GM12878 (cell line): ENCODE data around the gene ATG9B. TPM values are rescaled to one million over a fixed set of nuclear protein-coding genes. Genes with fewer than 3 reads are reported as not detected.

Experiments used
- ATAC-seq: fragments of 200-7000 bp; cut with Tn5 transposase; 3 replicates; pipeline ENCODE4 v1.9.1; 2020; ENCODE audit warnings: mild to moderate bottlenecking, moderate library complexity
- BruUV-seq: library from RNA; stranded (reverse); fragments of 400-500 nt; replicated peaks from 2 replicates; lab custom pipeline; 2021; lab: Mats Ljungman, UMichigan
- CTCF ChIA-PET: fragments of 300-600 bp; sonication (Branson Sonifier 250); formaldehyde crosslinking; extraction: SDS; loops from one replicate; lab custom pipeline; 2021; ENCODE audit warnings: inconsistent platforms; lab: Yijun Ruan, JAX
- POLR2A ChIA-PET: fragments of 350-600 bp; formaldehyde crosslinking; extraction: SDS; loops from one replicate; lab custom pipeline; 2021; ENCODE audit warnings: inconsistent platforms; lab: Charles Lee
- RAD21 ChIA-PET: fragments of 300-600 bp; sonication (Branson Sonifier 250); formaldehyde crosslinking; loops from one replicate; lab custom pipeline; 2023; ENCODE audit warnings: antibody characterized with exemption; ENCODE audit not compliant: unreplicated experiment; lab: Charles Lee
- SMC1A ChIA-PET: fragments of 300-600 bp; sonication (Branson Sonifier 250); formaldehyde crosslinking; loops from one replicate; lab custom pipeline; 2023; ENCODE audit not compliant: unreplicated experiment, uncharacterized antibody; lab: Charles Lee
- DNase-seq: peaks from one replicate; pipeline ENCODE4 v3.0.0-alpha.2; 2011; ENCODE audit warnings: low read depth, low spot score
- FAIRE-seq: peaks from 3 replicates; lab custom pipeline; 2011; peaks lifted over from hg19 to GRCh38; lab: Jason Lieb, UNC
- H2AFZ ChIP-seq: 2 replicates; pipeline ENCODE4 v1.6.0; 2011; ENCODE audit warnings: low read depth, low read length, control low read depth; ENCODE audit not compliant: control insufficient read depth
- H3K27ac ChIP-seq: 2 replicates; pipeline ENCODE4 v1.5.1; 2011; ENCODE audit warnings: control low read depth; ENCODE audit not compliant: control insufficient read depth, insufficient read depth
- H3K27me3 ChIP-seq, 2 experiments: replicated peaks in 1 of 2; 2 replicates each; pipeline versions ENCODE4 v1.6.0 to v1.6.1; 2011; ENCODE audit warnings: low read length in 1 of 2; ENCODE audit not compliant: control insufficient read depth in 2 of 2, insufficient read depth in 2 of 2
- H3K36me3 ChIP-seq, 2 experiments: 2 replicates each; pipeline ENCODE4 v1.5.1; 2011; ENCODE audit warnings: low read length in 1 of 2; ENCODE audit not compliant: control insufficient read depth in 2 of 2, insufficient read depth in 2 of 2
- H3K4me1 ChIP-seq: 2 replicates; pipeline ENCODE4 v1.6.1; 2011; ENCODE audit warnings: mild to moderate bottlenecking, low read length, moderate library complexity, mixed read lengths; ENCODE audit not compliant: control insufficient read depth, insufficient read depth
- H3K4me2 ChIP-seq: 2 replicates; pipeline ENCODE4 v1.6.0; 2011; ENCODE audit warnings: control low read depth; ENCODE audit not compliant: control insufficient read depth, insufficient read depth
- H3K4me3 ChIP-seq: fragments of 200-600 bp; sonication (generic); 2 replicates; pipeline ENCODE4 v1.5.1; 2016
- H3K79me2 ChIP-seq: 2 replicates; pipeline ENCODE4 v1.6.0; 2011; ENCODE audit warnings: low read length; ENCODE audit not compliant: control insufficient read depth, insufficient read depth
- H3K9ac ChIP-seq: 2 replicates; pipeline ENCODE4 v1.8.0; 2011; ENCODE audit warnings: low read length, control low read depth, mixed read lengths; ENCODE audit not compliant: control insufficient read depth, insufficient read depth
- H3K9me3 ChIP-seq: replicated peaks from 3 replicates; pipeline ENCODE4 v1.5.1; 2011; ENCODE audit warnings: mild to moderate bottlenecking, low read length; ENCODE audit not compliant: control insufficient read depth, insufficient read depth
- H4K20me1 ChIP-seq: 2 replicates; pipeline ENCODE4 v1.6.0; 2011; ENCODE audit not compliant: control insufficient read depth, insufficient read depth
- DPF2 ChIP-seq: fragments of 450-650 bp; IDR thresholded peaks from 2 replicates; pipeline ENCODE4 v1.6.1; 2017; ENCODE audit warnings: mild to moderate bottlenecking
- EP300 ChIP-seq, 2 experiments: fragments of 150-350 bp in 1 of 2; IDR thresholded peaks; 2 replicates each; pipeline ENCODE4 v1.6.1; 2011 to 2012; ENCODE audit warnings: low read depth in 2 of 2, low read length in 2 of 2, borderline replicate concordance in 1 of 2, improper control_type of control experiment in 1 of 2, inconsistent platforms in 1 of 2; ENCODE audit not compliant: control insufficient read depth in 1 of 2
- IKZF2 ChIP-seq, 2 experiments: fragments of 450-650 bp; IDR thresholded peaks; 2 replicates each; pipeline ENCODE4 v1.6.1; 2017; ENCODE audit warnings: mild to moderate bottlenecking in 2 of 2, moderate library complexity in 2 of 2
- IRF4 ChIP-seq: IDR thresholded peaks from 2 replicates; pipeline ENCODE4 v1.6.1; 2011; ENCODE audit warnings: low read depth, low read length
- KLF5 ChIP-seq: fragments of 450-650 bp; IDR thresholded peaks from 2 replicates; pipeline ENCODE4 v1.6.1; 2014; ENCODE audit warnings: mild to moderate bottlenecking; ENCODE audit not compliant: partially characterized antibody
- MEF2B ChIP-seq: fragments of 450-650 bp; IDR thresholded peaks from 2 replicates; pipeline ENCODE4 v1.6.1; 2018; ENCODE audit warnings: mild to moderate bottlenecking, moderate library complexity; ENCODE audit not compliant: partially characterized antibody, poor library complexity, severe bottlenecking
- NFYB ChIP-seq: IDR thresholded peaks from 2 replicates; pipeline ENCODE4 v1.6.1; 2011; ENCODE audit warnings: low read depth, mild to moderate bottlenecking, low read length, improper control_type of control experiment, moderate library complexity; ENCODE audit not compliant: insufficient read depth
- NR2C2 ChIP-seq: IDR thresholded peaks from 2 replicates; pipeline ENCODE4 v1.6.1; 2011; ENCODE audit warnings: borderline replicate concordance, low read depth; ENCODE audit not compliant: control insufficient read depth, insufficient read length
- PAX5 ChIP-seq: IDR thresholded peaks from 2 replicates; pipeline ENCODE4 v1.6.1; 2011; ENCODE audit warnings: low read depth, low read length, borderline replicate concordance
- RCOR1 ChIP-seq: conservative IDR thresholded peaks from 2 replicates; pipeline ENCODE4 v1.6.1; 2012; ENCODE audit warnings: low read depth, low read length, improper control_type of control experiment
- RELA ChIP-seq: fragments of 450-650 bp; IDR thresholded peaks from 2 replicates; pipeline ENCODE4 v1.8.0; 2014; ENCODE audit warnings: borderline replicate concordance; ENCODE audit not compliant: partially characterized antibody
- SKIL ChIP-seq: fragments of 450-650 bp; IDR thresholded peaks from 2 replicates; pipeline ENCODE4 v1.6.1; 2017; ENCODE audit warnings: mild to moderate bottlenecking, low read depth, inconsistent platforms; ENCODE audit not compliant: poor library complexity, severe bottlenecking
- TCF3 ChIP-seq: IDR thresholded peaks from 2 replicates; pipeline ENCODE4 v1.6.1; 2012; ENCODE audit warnings: low read depth, mild to moderate bottlenecking, low read length, borderline replicate concordance; ENCODE audit not compliant: insufficient read depth
- ZNF24 ChIP-seq: fragments of 450-650 bp; IDR thresholded peaks from 2 replicates; pipeline ENCODE4 v1.6.1; 2017; ENCODE audit warnings: antibody characterized with exemption, mild to moderate bottlenecking
- ZSCAN29 ChIP-seq: fragments of 450-650 bp; IDR thresholded peaks from 2 replicates; pipeline ENCODE4 v1.6.1; 2017; ENCODE audit warnings: mild to moderate bottlenecking, moderate library complexity
- WGBS: methylation state at CpG from one replicate; pipeline ENCODE4 v1.1.6; 2016; ENCODE audit warnings: low lambda C conversion rate; ENCODE audit not compliant: insufficient replicate concordance, insufficient coverage; ENCODE audit errors: missing lambda C conversion rate; 5-methylcytosine and 5-hydroxymethylcytosine counted together
- in situ Hi-C: fragments of 300-500 bp; cut with MboI; formaldehyde crosslinking; loops from 9 replicates; pipeline ENCODE4 v1.14.3; 2018; ENCODE audit warnings: mixed read lengths
- intact Hi-C: fragments of 100-400 bp; cut with micrococcal nuclease; formaldehyde crosslinking; loops from one replicate; pipeline ENCODE4 v1.14.2; 2022; ENCODE audit not compliant: unreplicated experiment
- polyA plus RNA-seq, 11 experiments: library from polyadenylated mRNA; depleted of rRNA in 4 of 11; unstranded in 6 of 11; stranded (reverse) in 5 of 11; fragments of >200 nt; fragmentation: Nextera tagmentation in 4 of 11; fragmentation: Illumina TruSeq in 1 of 11; extraction: Ambion mirVana in 4 of 11; extraction: Trizol in 1 of 11; gene quantifications; 1 replicate in 1 of 11; 2 replicates in 10 of 11; pipeline versions ENCODE4 v1.2.1 to v1.2.3, GENCODE V29; 2011 to 2016; ENCODE audit warnings: inconsistent platforms in 2 of 11, missing spikeins in 2 of 11, low read depth in 1 of 11
- total RNA-seq, 4 experiments: library from RNA; depleted of rRNA in 3 of 4; stranded (reverse); fragments of >200 nt in 3 of 4; fragmentation: Illumina TruSeq in 1 of 4; extraction: Trizol in 1 of 4; gene quantifications; 2 replicates each; pipeline versions ENCODE4 v1.2.1 to v1.2.3, GENCODE V29; 2013 to 2021
- TF ChIP-seq, protein P1 (sequence below): IDR thresholded peaks from 2 replicates; pipeline ENCODE4 v1.6.1; 2012; ENCODE audit warnings: improper control_type of control experiment, low read depth, low read length; ENCODE audit not compliant: insufficient replicate concordance

The ATG9B gene
- total and polyA plus RNA-seq, 10 of the 15 experiments (the other 5 are each of a cell fraction or from before 2014, with no cell fraction given) = 0.01 to 0.83 (median 0.12) TPM; not detected in 2

GRCh38 chr7:151003572-151003971 is 20.7 kb downstream of the ATG9B start:
- H3K79me2 ChIP-seq = no peaks in the 10 kb centered on the region
- no peak for DNase-seq
- RAD21 ChIA-PET = no interaction called here
- no TSS peak for BruUV-seq
- no peaks in the 10 kb centered on the region for H3K4me1 ChIP-seq
- H2AFZ ChIP-seq = no peak overlapping the region
- in situ Hi-C loops = no loop called here
- CTCF ChIA-PET = interaction anchor here (1.5 kb wide), 1 partner anchor 9 kb away, joined by 4 read pairs; no protein-coding TSS in a partner anchor
- FAIRE-seq = no peak
- WGBS = 66% methylated on average over 12 of the region's 12 CpGs
- POLR2A ChIA-PET = no interaction called here
- no peaks in the 10 kb centered on the region for H4K20me1 ChIP-seq
- H3K36me3 ChIP-seq = no peaks in the 10 kb centered on the region
- SMC1A ChIA-PET = no interaction called here
- no peak overlapping the region for H3K9ac ChIP-seq
- H3K9me3 ChIP-seq = no peaks in the 10 kb centered on the region
- intact Hi-C loops = no loop called here
- H3K27me3 ChIP-seq = no peaks in the 10 kb centered on the region
- no peak overlapping the region for H3K27ac ChIP-seq
- no peak overlapping the region for H3K4me2 ChIP-seq
- H3K4me3 ChIP-seq = no peak overlapping the region
- no peak for ATAC-seq
- no peak for TF ChIP-seq MEF2B
- no peak for TF ChIP-seq EP300 (IDR thresholded peaks at IDR 0.05; ENCODE audit: borderline replicate concordance in 1 of 2, control insufficient read depth in 1 of 2, low read depth in 2 of 2, low read length in 2 of 2)
- TF ChIP-seq SKIL = no peak
- no peak for TF ChIP-seq NR2C2
- TF ChIP-seq ZSCAN29 = no peak
- TF ChIP-seq TCF3 = no peak
- no peak for TF ChIP-seq IRF4
- no peak for TF ChIP-seq IKZF2 (IDR thresholded peaks at IDR 0.05)
- no peak for TF ChIP-seq NFYB
- no peak for TF ChIP-seq KLF5
- TF ChIP-seq, protein P1, sequence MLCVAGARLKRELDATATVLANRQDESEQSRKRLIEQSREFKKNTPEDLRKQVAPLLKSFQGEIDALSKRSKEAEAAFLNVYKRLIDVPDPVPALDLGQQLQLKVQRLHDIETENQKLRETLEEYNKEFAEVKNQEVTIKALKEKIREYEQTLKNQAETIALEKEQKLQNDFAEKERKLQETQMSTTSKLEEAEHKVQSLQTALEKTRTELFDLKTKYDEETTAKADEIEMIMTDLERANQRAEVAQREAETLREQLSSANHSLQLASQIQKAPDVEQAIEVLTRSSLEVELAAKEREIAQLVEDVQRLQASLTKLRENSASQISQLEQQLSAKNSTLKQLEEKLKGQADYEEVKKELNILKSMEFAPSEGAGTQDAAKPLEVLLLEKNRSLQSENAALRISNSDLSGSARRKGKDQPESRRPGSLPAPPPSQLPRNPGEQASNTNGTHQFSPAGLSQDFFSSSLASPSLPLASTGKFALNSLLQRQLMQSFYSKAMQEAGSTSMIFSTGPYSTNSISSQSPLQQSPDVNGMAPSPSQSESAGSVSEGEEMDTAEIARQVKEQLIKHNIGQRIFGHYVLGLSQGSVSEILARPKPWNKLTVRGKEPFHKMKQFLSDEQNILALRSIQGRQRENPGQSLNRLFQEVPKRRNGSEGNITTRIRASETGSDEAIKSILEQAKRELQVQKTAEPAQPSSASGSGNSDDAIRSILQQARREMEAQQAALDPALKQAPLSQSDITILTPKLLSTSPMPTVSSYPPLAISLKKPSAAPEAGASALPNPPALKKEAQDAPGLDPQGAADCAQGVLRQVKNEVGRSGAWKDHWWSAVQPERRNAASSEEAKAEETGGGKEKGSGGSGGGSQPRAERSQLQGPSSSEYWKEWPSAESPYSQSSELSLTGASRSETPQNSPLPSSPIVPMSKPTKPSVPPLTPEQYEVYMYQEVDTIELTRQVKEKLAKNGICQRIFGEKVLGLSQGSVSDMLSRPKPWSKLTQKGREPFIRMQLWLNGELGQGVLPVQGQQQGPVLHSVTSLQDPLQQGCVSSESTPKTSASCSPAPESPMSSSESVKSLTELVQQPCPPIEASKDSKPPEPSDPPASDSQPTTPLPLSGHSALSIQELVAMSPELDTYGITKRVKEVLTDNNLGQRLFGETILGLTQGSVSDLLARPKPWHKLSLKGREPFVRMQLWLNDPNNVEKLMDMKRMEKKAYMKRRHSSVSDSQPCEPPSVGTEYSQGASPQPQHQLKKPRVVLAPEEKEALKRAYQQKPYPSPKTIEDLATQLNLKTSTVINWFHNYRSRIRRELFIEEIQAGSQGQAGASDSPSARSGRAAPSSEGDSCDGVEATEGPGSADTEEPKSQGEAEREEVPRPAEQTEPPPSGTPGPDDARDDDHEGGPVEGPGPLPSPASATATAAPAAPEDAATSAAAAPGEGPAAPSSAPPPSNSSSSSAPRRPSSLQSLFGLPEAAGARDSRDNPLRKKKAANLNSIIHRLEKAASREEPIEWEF = no peak
- TF ChIP-seq RELA = no peak
- TF ChIP-seq DPF2 = no peak
- TF ChIP-seq RCOR1 = no peak
- no peak for TF ChIP-seq PAX5
- TF ChIP-seq ZNF24 = no peak
